GM19328 (cell line): ENCODE results near the gene SYNJ1.

Experiments
- ATAC-seq: cut with Tn5 transposase; IDR thresholded peaks from one replicate; pipeline ENCODE4 v1.9.1; 2021; ENCODE audit warnings: mild to moderate bottlenecking, moderate library complexity; ENCODE audit not compliant: unreplicated experiment

The SYNJ1 gene

DNA sequence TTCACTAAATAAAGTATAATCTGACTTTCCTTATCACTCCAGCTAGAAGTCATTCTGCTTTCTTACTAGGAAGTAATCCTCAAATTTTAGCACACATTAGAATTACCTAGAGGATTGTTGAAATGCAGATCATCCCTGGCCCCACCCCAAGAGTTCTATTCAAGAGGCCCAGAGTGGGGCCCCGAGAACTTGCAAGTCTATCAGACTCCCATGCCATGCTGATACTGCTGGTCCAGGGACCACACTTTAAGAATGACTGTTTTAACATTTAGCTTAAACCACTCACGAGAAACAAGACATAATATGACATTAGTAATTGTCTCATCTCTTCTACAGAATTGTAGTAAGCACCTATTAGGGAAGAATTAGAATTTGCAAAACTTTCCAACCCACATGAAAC, 7.7 kb upstream of the SYNJ1 start:
- ATAC-seq: no peak

GRCh38 chr21:32733990-32734613, 6.3 kb upstream of the SYNJ1 start:
- ATAC-seq: no peak

DNA sequence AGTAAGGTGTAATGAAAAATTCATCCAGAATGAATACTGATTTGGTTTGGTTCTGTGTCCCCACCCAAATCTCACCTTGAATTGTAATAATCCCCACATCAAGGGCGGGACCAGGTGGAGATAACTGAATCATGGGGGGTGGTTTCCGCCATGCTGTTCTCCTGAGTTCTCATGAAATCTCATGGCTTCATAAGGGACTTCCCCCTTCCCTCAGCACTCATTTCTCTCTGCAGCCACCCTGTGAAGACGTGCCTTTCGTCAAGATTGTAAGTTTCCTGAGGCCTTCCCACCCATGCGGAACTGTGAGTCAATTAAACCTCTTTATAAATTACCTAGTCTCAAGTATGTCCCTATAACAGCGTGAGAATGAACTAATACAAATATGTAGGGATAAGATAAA, 5.5 kb upstream of the SYNJ1 start:
- no peak for ATAC-seq

DNA sequence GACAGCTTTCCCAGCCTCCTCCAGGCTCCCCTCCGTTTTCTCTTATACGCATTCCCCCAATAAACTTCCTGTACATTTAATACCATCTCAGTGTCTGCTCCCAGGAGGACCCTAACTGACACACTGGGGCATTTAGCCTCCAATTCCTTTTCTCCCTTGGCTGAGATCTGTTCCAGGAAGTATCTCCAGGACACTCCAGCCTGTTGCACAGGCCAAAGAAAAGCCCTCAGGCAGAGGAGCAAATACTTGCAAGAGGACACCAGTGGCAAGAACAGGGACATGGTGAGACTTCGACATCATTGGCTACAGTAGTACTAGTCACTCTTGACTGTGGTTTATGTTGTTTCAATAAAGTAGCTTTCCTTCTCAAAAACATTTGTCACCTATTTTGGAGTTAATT, 4.7 kb upstream of the SYNJ1 start:
- ATAC-seq: no peak

DNA sequence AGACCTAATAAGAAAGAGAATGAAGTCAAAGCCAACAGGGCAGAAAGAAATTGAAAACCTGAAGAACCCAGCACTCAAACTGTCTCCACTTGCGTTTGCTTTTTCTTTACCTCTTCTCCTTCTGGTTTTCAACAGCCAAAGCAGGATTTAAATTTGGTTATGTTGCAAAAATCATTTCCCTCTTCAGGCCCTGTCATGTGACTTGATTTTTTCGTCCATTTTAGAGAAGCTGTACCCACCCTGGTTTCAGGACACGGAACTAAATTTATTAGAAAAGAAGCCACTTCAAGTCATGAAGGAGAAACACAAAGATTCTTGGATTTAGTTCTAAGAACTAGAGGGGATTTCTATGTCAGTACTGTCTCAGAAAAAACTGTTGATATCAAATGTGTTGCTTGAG, 1.0 kb upstream of the SYNJ1 start:
- no peak for ATAC-seq

DNA sequence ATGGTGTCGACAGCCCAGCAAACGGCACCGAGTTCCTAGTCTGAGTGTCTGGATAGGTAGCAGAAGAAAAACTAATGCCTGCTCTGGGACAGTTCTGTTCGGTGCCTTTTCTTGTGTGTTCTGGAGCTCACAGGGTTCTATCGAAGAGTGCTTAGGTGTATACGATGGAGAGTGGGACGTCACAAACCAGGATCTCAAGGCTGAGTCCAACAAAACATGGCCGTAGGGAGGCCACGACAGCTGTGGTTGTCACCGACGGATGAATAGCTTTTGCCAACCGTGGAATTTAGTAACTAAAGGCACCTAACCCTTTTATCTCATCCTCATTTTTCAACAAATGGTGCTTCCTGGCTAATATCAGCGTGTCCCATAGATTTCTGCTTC, 635 bp upstream of the SYNJ1 start:
- ATAC-seq: no peak

- peak; percentile 16 for ATAC-seq
These were observed 750 bp downstream of the SYNJ1 start for GRCh38 chr21:32726839-32727686.

DNA sequence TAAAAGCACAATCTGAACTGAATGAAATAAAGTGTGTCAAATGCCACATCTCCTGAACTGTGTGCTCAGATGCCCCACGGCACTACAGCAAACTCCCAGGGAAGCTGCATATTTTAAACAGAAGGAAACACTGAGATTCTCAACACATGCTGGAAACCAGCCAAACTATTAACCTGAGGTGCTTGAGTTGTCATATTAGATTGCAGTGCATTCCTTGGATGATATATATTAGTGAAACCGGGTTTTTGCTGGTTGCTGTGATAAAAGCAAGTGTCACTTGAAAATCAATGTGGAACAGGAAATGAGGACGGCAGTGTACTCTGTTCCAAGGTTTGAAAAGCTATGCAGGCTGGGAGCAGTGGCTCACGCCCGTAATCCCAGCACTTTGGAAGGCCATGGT, 8.7 kb downstream of the SYNJ1 start:
- ATAC-seq: no peak

DNA sequence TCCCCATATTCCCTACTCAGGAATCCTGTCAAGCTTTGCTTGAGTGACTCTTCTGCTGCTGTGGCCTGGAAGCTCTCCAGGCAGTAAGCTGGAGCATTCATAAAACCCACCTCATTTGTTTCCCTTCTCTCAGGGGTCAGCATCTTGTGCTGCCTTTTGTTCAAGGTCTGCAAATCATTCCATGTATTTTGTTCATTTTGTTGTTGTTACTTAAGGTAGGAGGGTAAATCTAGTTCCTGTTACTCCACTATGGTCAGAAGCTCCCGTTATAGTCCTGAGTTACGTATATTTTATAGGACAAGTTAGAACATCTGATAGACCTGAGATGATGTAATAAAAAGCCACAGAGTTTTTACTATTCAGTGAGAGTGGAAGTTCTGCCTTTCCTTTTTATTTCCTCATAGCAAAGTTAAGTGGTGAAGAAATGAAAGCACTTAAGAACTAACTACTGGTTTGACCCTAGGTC, 9.9 kb downstream of the SYNJ1 start:
- no peak for ATAC-seq

DNA sequence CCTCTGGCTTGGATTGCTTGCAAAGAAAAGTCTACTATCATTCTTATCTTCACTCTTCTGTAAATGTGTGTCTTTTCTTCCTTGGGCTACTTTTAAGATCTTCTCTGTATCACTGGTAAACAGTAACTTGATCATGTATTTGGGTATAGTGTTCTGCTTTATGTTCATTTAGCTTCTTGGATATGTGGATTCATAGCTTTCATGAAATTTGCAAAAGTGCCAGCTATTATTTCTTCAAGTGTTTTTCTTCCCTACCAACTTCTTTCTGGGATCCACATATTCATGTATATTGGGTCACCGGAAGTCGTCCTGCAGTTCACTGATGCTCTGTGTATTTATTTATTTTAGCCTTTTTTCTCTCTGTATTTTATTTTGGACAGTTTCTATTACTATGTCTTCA, 11.3 kb downstream of the SYNJ1 start:
- no peak for ATAC-seq

GRCh38 chr21:32713726-32714125, 14.1 kb downstream of the SYNJ1 start:
- no peak for ATAC-seq

- no peak for ATAC-seq
These were observed 15.2 kb downstream of the SYNJ1 start for GRCh38 chr21:32712641-32713040.

- ATAC-seq: peak; percentile 98
These were observed 15.8 kb downstream of the SYNJ1 start for GRCh38 chr21:32712043-32712442.

GRCh38 chr21:32710987-32711386, 16.8 kb downstream of the SYNJ1 start:
- ATAC-seq: no peak

DNA sequence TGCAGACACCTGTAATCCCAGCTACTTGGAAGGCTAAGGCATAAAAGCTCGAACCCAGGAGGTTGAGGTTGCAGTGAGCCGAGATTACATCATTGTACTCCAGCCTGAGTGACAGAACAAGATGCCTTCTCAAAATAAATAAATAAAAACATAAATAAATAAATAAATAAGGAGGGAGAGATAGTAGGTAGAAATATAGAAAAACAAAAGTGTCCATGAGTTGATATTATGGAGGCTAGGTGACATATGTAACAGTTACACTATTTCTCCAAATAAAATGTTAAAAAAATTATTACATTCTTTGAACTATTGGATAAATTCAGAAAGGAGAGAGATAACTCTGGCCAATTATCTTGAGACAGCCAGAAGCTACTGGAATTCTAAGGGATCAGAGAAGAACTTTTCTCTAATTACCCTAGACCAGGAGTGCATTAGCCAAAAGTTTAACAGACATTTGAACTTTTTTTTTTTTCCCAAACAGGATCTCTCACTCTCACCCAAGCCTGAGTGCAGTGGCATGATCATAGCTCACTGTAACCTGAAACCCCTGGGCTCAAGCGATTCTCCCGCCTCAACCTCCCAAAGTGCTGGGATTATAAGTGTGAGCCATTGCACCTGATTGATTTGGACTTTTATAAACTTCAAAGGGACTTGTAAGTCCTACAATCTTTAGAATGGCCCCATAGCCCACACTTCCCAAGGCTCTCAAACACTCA, 17.6 kb downstream of the SYNJ1 start:
- no peak for ATAC-seq

DNA sequence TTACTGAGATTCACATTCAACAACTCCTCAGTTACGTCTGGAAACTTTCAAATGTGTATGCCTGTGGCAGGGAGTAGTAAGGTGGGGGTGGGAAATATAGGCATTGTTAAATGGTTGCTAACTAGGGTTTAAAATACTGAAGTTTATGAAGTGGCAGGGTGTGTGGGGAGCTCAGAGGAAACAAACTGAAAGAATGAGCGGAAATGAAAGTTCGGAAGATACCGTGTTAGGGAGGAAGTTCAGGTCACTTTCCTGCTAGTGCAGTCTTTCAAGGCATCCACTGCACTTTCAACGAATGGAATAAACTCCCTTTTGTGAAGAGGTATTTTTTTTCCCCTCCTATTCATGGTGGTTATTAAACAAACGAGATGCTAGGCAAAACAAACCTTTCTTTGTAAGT, 19.7 kb downstream of the SYNJ1 start:
- ATAC-seq: no peak

DNA sequence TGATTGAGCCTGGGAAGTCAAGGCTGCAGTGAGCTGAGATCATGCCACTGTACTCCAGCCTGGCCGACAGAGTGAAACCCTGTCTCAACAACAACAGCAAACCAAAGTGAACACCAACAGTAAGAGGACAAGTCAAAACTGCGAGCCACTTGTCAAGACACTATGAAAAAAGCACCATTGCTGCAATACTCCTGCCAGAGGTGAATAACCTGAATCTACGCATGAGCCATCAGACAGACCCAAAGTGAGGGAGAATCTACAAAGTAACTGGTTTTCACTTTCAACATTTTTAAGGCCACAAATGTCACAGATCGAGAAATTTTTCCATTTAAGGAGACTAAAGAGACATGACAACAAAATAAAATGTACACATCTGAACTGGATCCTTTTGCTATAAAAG, 21.9 kb downstream of the SYNJ1 start:
- no peak for ATAC-seq

DNA sequence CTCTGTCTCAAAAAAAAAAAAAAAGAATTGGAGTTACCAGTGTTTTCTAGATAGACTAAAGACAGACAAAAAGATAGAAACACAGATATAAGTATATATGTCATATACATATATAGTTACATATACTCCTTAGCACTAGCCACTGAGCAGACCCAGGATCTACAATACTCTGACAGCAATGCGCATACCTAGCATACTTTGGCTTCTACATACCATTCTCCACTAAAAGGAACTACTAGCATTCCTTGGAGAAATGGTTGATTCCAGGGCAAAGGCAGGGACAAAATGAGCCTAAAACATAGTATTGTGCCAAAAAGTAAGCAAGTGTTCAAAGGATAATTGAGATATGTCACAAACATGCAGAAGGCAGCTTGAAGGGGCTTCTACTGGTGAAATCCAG, 22.7 kb downstream of the SYNJ1 start:
- ATAC-seq: no peak

DNA sequence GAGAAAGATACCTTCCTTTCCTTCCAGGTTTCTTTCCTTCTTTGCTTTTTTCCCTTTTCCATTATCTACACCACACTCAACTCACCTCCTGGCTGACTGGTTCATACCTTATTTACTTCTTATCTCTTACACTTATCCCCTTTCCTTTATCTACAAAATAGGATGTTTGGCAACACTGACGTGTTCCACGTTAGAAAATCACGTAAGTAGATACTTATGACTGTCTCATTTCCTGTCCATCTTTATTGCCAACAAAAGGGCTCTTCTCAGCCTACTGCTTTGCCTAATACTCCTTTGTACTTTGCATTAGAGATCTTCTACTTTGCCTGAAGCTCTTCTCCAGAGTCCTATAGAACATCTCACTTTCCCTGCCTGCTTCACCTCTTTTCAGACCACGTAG, 25.1 kb downstream of the SYNJ1 start:
- no peak for ATAC-seq

DNA sequence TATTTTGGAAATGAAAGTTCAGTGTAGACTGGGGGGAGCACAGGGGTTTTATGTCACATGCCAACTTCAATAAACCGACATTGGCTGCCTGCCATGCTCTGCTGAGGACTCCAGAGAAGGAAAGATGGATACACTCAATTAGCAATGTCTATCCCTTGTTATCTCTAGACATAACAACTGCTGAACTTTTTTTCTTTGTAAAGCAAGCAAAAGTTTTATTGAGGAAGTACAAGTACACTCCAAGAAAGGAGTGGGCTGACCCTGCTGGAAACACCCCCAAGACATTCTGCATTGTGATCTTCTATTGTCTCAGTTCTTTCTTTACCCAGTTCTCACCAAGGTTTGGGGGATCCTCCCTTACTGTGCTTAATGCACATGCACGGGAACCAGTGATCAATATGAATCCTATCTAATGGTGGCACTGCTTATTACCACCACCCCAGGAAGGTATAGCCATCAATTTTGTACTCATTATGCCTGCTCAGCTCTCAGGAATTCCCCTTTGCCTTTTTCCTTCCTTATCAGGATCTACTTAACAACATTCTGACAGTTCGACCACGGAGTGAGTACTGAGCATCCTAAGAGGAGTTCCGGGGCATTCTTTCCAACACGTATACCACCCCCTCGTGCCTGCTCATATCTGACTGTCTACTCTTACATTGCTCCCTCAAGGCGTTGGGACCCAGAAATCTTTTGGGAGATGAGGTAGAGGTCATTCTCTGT, 28.7 kb downstream of the SYNJ1 start:
- no peak for ATAC-seq

DNA sequence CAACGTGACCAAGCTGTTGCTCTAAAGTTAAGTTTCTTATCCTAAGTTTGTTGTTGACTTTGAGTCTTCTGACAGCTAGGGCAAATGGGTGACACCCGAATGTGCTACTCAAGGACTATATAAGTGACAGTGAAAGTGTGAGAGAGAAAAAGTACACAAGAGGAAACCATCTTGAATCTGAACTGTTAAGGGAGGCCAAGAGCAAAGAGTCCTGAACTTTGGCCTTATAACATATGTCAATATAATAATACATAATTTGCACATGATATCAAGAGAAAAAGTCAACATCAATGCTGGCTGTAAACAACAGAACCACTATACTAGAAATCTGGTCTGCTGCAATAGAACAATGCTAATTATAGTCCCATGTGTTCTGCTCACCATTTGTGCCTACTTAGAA, 29.5 kb downstream of the SYNJ1 start:
- ATAC-seq: no peak
